Immature natural killer cell (primary cell): ENCODE measurements around the gene KDM4E. TPM values are rescaled to one million over a fixed set of nuclear protein-coding genes. Genes with fewer than 3 reads are reported as not detected.
A peak's percentile ranks its signal among the peaks of the same experiment; 100 is the strongest.
"Not testable (repeated sequence)": the region's sequence is repeated elsewhere in the genome, so short reads cannot be mapped to it uniquely, and the experiment has no call there.

Experiments
- DNase-seq, 3 donors: peaks; one replicate each; pipeline ENCODE4 v3.0.0; 2022; ENCODE audit warnings: mixed read lengths in 1 of 3
- H3K27ac Mint-ChIP-seq, 6 donors: one replicate each; pipeline ENCODE4 v1.8.0; 2020; ENCODE audit warnings: mixed read lengths in 6 of 6, mild to moderate bottlenecking in 5 of 6, inconsistent platforms in 4 of 6, moderate library complexity in 3 of 6
- H3K27me3 Mint-ChIP-seq, 3 donors: one replicate each; pipeline ENCODE4 v1.8.0; 2020 to 2021; ENCODE audit warnings: low read depth in 3 of 3, mild to moderate bottlenecking in 3 of 3, mixed read lengths in 3 of 3, moderate library complexity in 3 of 3, inconsistent platforms in 1 of 3
- H3K36me3 Mint-ChIP-seq, 3 donors: one replicate each; pipeline ENCODE4 v1.8.0; 2020; ENCODE audit warnings: mixed read lengths in 3 of 3, inconsistent platforms in 2 of 3, mild to moderate bottlenecking in 2 of 3
- H3K4me1 Mint-ChIP-seq, 2 donors: one replicate each; pipeline ENCODE4 v1.8.0; 2020; ENCODE audit warnings: inconsistent platforms in 2 of 2, mild to moderate bottlenecking in 2 of 2, mixed read lengths in 2 of 2, moderate library complexity in 1 of 2
- H3K4me3 Mint-ChIP-seq, 5 donors: one replicate each; pipeline ENCODE4 v1.8.0; 2020; ENCODE audit warnings: mild to moderate bottlenecking in 5 of 5, mixed read lengths in 5 of 5, inconsistent platforms in 3 of 5, moderate library complexity in 3 of 5
- H3K9me3 Mint-ChIP-seq, 6 donors: one replicate each; pipeline ENCODE4 v1.8.0; 2020; ENCODE audit warnings: mild to moderate bottlenecking in 6 of 6, mixed read lengths in 6 of 6, inconsistent platforms in 4 of 6, moderate library complexity in 3 of 6
- polyA plus RNA-seq, 3 donors: library from polyadenylated mRNA; unstranded; fragments of 300-500 nt; fragmentation: Illumina TruSeq; gene quantifications; one replicate each; pipeline ENCODE4 v1.2.3, GENCODE V29; 2021

KDM4E gene
- polyA plus RNA-seq, 3 donors from 2014 or later = not detected

DNA sequence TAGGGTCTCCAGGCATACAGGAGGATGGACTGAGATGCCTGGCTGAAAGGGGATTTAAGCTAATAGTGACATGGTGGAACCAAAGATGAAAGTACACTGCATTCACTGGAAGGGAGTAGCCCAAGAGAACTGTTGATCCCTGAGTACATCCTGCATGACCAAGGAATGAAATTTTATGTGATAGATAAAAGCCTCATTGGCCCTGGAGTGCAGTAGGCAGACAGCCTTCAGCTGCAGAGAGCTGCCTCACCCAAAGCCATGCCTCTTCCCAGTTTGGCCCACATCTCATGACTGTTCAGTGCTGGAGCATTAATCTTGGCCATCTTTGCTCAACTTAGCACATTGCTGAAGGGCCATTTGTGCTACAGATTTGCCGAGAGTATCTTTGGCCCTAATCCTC is 8.0 kb downstream of the KDM4E start:
- H3K4me1 Mint-ChIP-seq = no peaks in the 10 kb centered on the region
- no peak overlapping the region for H3K27ac Mint-ChIP-seq

DNA sequence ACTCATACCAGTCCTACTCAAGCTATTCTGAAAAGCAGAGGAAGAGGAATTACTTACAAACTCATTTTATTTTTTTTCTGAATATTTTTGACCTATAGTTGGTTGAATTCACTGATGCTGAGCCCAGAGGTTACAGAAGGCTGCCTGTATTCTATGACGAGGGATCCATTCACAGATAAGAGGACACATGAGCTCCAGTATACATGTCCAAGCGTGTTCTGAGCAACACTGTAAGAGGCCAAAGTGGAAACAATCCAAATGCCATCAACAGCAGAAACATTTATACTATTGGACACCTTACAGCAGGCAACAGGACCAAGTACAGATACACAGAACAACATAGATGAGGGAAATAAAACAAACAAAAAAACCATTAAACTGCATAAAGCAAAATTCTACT is 10.3 kb downstream of the KDM4E start:
- no peak for DNase-seq
- H3K9me3 Mint-ChIP-seq = no peaks in the 10 kb centered on the region
- no peak overlapping the region for H3K4me3 Mint-ChIP-seq
- H3K4me1 Mint-ChIP-seq = no peaks in the 10 kb centered on the region
- no peak overlapping the region for H3K27ac Mint-ChIP-seq
- peaks cover 0 to 6% (median 0%) of the 10 kb centered on the region in 3 donors for H3K36me3 Mint-ChIP-seq
- peaks cover 5 to 22% (median 7%) of the 10 kb centered on the region in 3 donors for H3K27me3 Mint-ChIP-seq

More for the DNA sequence above, 8.0 kb downstream of the KDM4E start:
- Mint-ChIP-seq H3K9me3 (no peaks in the 10 kb centered on the region), H3K27me3 (peaks cover 5 to 16% (median 7%) of the 10 kb centered on the region in 3 donors), H3K36me3 (peaks cover 0 to under 1% (median 0%) of the 10 kb centered on the region in 3 donors), H3K4me3 (no peak overlapping the region)
- DNase-seq = no peak

DNA sequence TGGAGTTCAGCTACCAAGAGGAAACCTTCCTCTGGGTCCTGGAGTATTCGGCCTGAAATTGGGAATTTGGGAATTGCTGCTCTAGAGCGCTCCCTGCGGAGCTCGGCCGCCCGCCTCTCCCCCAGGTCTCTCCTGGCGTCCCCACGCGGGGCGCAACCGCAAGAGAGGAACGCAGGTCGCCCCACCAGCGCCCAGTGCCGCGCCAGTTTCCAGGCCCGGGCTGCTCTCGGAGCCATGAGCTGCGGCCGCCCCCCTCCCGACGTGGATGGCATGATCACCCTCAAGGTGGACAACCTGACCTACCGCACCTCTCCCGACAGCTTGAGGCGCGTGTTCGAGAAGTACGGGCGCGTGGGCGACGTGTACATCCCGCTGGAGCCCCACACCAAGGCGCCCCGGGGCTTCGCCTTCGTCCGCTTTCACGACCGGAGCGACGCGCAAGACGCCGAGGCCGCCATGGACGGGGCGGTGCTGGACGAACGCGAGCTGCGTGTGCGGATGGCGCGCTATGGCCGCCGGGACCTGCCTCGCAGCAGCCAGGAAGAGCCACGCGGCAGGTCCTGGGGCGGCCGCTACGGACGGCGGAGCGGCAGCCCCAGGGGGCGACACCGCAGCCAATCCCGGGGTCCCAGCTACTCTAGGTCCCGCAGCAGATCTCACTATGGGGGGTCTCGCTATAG is 12.4 kb downstream of the KDM4E start:
- H3K27ac Mint-ChIP-seq, H3K4me1 Mint-ChIP-seq, H3K36me3 Mint-ChIP-seq, H3K9me3 Mint-ChIP-seq: not testable (repeated sequence)
- DNase-seq = peak in 1 of 3 donors; percentile 3
- peaks cover 1 to 16% (median 11%) of the 10 kb centered on the region in 3 donors for H3K27me3 Mint-ChIP-seq
- peak overlapping the region in 3 of 5 donors; percentile 3 to 31 (median 25) for H3K4me3 Mint-ChIP-seq

DNA sequence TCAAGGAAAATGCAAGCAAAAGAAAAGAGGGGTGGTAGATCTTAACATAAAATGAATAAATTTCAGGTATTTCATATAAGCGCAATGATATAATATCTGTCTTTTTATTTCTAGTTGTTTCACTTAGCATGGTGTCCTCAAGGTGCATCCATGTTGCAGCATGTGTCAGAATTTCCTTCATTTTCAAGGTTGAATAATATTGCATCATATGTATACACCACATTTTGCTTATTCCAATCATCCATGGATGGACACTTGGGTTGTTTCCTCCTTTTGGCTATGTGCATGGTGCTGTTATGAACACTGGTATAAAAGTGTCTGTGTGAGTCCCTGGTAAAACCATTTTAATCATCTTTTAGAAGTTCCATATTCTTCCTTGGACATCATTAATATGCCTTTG is 17.2 kb downstream of the KDM4E start:
- peaks cover 3 to 11% (median 9%) of the 10 kb centered on the region in 3 donors for H3K27me3 Mint-ChIP-seq
- no peak for DNase-seq
- H3K36me3 Mint-ChIP-seq = peaks cover 0 to 6% (median 0%) of the 10 kb centered on the region in 3 donors
- H3K4me3 Mint-ChIP-seq = no peak overlapping the region
- H3K9me3 Mint-ChIP-seq = peaks cover 0 to 4% (median 0%) of the 10 kb centered on the region in 6 donors
- H3K4me1 Mint-ChIP-seq = no peaks in the 10 kb centered on the region
- H3K27ac Mint-ChIP-seq = no peak overlapping the region

DNA sequence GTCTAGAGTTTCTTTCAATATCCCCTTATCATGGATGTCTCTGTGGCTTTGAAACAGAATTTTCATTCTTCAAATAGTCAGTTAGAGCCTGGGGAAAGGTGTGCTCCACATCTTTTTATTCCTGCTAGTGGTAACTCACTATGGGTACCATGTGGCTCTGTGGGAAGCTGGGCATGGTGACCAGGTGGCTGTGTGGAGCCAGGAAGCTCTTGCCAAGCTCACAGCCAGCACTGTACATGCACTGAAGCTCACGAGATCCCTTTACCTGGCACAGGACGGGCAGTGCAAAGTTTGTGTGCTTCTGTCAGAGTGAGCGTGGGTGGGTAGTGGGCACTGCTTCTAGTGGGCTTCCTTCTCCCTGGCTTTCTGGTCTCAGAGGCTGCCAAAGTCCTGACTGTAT is 17.8 kb downstream of the KDM4E start:
- H3K4me3 Mint-ChIP-seq = no peak overlapping the region
- peaks cover 3 to 11% (median 9%) of the 10 kb centered on the region in 3 donors for H3K27me3 Mint-ChIP-seq
- H3K9me3 Mint-ChIP-seq = peaks cover 0 to 4% (median 0%) of the 10 kb centered on the region in 6 donors
- H3K27ac Mint-ChIP-seq = no peak overlapping the region
- no peaks in the 10 kb centered on the region for H3K4me1 Mint-ChIP-seq
- peaks cover 0 to 6% (median 0%) of the 10 kb centered on the region in 3 donors for H3K36me3 Mint-ChIP-seq
- DNase-seq = no peak

DNA sequence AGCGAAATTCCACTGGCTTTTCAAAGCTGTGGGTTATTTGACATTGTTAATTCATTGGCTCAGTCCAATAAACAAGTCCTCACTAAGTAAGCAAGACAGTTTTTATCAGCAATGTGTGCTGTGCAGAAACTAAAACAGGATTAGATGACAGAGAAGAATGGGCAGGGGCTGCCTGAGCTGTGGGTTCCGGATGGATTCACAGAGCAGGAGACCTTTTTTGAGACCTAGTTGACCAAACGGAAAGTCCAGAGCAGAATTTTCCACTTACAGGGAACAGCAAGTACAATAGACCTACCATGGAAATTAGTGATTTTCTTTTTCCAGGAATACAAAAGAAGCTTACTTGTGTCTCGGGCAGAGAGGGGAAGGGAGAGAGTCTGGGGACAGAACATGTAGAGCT is 19.0 kb downstream of the KDM4E start:
- peaks cover 0 to 4% (median 0%) of the 10 kb centered on the region in 6 donors for H3K9me3 Mint-ChIP-seq

DNA sequence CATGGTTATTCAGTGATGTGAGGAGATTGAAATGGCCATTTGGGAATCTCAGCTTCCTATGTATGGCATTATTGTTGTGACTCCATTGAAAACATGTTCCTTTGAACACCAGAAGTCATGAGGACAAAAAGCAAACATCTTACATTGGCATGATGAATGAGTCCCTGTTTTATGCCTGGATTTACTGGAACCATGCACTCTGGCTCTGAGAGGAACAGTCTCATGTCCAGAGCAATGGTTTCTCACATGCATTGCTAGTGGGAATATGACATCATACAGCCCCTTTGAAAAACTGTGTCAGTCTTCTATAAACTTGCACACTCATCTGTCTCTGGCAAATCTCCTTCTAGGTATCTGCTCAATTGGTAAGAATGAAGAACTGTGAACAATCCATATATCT is 20.8 kb downstream of the KDM4E start:
- no peaks in the 10 kb centered on the region for H3K4me1 Mint-ChIP-seq
- no peak overlapping the region for H3K4me3 Mint-ChIP-seq
- H3K36me3 Mint-ChIP-seq = no peaks in the 10 kb centered on the region
- H3K27me3 Mint-ChIP-seq = peaks cover 3 to 12% (median 3%) of the 10 kb centered on the region in 3 donors
- H3K27ac Mint-ChIP-seq = no peak overlapping the region
- DNase-seq = no peak
- H3K9me3 Mint-ChIP-seq = peaks cover 0 to 4% (median 0%) of the 10 kb centered on the region in 6 donors

More for the DNA sequence above, 19.0 kb downstream of the KDM4E start:
- Mint-ChIP-seq H3K27ac (no peak overlapping the region), H3K4me1 (no peaks in the 10 kb centered on the region), H3K27me3 (peaks cover 3 to 12% (median 3%) of the 10 kb centered on the region in 3 donors), H3K36me3 (no peaks in the 10 kb centered on the region), H3K4me3 (no peak overlapping the region)
- DNase-seq = no peak

DNA sequence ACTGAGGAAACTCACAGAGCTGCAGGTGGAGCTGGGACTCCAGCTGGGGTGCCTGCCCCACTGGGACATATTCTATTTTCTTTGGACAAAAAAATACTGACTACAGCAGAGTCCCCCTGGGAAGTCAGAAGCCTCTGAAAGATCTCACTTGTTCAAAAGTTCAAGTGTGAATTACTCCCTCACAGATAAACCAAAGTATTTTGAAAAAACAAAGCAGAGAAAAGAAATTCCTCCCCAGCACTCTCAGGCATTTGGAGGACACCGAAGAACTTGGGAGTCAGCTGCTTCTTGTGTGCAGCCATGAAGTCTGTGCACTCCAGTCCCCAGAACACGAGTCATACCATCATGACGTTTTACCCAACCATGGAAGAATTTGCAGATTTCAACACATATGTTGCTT is 24.1 kb downstream of the KDM4E start, which contains the start of gene KDM4F:
KDM4F (plus strand) TSS at position 301 of the 400 bp plus-strand sequence.
- H3K4me1 Mint-ChIP-seq, H3K9me3 Mint-ChIP-seq, H3K4me3 Mint-ChIP-seq, H3K36me3 Mint-ChIP-seq, H3K27me3 Mint-ChIP-seq, H3K27ac Mint-ChIP-seq, DNase-seq: not testable (repeated sequence)

DNA sequence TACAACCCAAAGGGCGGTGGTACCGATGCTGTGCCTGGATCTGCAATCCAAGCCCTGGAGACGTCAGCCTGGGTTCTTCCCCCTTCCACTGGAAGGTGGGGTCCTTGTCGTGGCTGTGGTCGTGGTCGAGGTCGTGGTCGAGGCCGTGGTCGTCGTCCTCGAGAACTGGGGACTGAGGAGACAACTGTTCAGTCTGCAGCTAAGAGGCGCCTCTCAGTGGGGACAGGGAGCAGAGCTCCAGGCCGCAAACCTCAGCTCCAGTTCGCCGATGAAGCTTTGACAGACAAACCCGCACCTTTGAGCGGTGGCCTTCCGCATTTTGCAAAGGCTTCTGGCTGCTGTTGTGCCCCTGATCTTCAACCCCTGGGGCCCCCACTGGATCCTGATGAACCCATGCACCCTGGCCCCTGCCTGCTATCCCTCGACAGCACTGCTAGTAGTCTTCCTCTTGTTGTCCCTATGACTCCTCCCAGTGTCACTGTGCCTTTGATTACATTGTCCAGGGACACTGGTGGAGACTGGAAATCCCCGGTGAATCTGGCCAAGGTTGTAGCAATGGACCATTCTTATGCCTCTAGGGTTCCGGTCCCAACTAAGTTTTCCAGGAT is 25.6 kb downstream of the KDM4E start:
- H3K27ac Mint-ChIP-seq = no peak overlapping the region
- H3K4me3 Mint-ChIP-seq = no peak overlapping the region
- H3K4me1 Mint-ChIP-seq = no peaks in the 10 kb centered on the region
- peaks cover 2 to 13% (median 5%) of the 10 kb centered on the region in 3 donors for H3K27me3 Mint-ChIP-seq
- no peaks in the 10 kb centered on the region for H3K9me3 Mint-ChIP-seq
- DNase-seq = no peak
- H3K36me3 Mint-ChIP-seq = no peaks in the 10 kb centered on the region

DNA sequence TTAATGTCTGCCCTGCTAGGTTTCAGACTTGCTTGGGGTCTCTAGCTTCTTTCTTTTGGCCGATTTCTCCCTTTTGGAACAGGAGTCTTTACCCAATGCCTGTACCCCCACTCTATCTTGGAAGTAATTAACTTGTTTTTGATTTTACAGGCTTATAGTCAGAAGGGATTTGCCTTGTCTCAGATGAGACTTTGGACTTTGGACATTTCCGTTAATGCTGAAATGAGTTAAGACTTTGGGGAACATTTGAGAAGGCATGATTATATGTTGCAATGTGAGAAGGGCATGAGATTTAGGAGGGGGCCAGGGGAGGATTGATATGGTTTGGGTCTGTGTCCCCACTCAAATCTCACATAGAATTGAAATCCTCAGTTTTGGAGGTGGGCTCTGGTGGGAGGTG is 29.3 kb downstream of the KDM4E start:
- H3K27me3 Mint-ChIP-seq = peaks cover 1 to 15% (median 3%) of the 10 kb centered on the region in 3 donors
- H3K36me3 Mint-ChIP-seq = no peaks in the 10 kb centered on the region
- no peak overlapping the region for H3K27ac Mint-ChIP-seq
- no peaks in the 10 kb centered on the region for H3K4me1 Mint-ChIP-seq
- no peak overlapping the region for H3K4me3 Mint-ChIP-seq
- no peak for DNase-seq
- H3K9me3 Mint-ChIP-seq = no peaks in the 10 kb centered on the region

DNA sequence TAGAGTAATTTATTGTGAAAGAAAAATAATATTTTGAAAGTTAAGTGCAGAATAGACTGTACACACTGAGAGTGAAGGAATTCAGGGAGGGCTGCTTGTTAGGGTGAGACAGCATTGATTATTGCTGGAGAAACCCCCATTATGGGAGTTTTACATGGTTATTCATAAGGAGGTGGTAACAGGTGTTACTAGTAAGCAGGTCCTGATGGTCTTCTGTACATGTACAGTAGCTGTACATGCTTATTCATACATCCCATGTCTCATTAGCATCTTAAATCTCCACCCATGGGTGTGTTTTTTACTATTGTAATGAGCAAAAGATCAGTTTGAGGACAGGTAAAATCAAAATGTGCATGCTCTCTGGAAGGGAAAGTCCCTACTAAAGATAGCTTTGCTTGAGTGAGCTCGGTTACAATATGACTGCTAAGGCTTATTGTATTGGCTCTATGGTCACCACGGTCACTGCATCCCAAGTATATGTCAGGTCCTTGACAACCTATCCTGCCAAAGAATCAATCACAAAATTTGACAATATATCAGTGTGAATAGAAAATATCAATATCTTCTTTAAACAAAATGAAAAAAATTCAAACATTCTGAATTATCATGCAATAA is 30.3 kb downstream of the KDM4E start:
- no peak for DNase-seq
- no peak overlapping the region for H3K4me3 Mint-ChIP-seq
- no peaks in the 10 kb centered on the region for H3K4me1 Mint-ChIP-seq
- no peaks in the 10 kb centered on the region for H3K9me3 Mint-ChIP-seq
- H3K27me3 Mint-ChIP-seq = peaks cover 3 to 15% (median 5%) of the 10 kb centered on the region in 3 donors
- H3K27ac Mint-ChIP-seq = no peak overlapping the region
- H3K36me3 Mint-ChIP-seq = no peaks in the 10 kb centered on the region

DNA sequence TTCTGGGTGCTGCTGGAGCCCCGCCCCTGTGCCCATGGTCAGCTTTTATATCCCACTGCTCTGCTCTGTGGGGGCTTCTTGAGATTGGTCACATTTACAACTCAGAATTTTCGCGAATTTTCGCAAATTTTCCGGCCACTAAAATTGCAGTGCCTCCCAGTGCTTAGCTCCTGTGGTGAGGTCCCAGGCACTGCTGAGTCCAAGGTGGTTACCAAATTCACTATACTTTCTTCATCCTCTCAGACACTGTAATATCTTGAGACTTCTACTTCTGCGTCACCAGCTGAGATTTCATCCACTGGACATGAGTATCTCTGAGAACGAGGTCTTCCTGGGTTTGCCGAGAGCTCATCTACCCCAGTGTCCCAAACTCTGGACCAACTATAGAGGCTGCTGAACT is 32.9 kb downstream of the KDM4E start:
- no peak for DNase-seq
- H3K4me3 Mint-ChIP-seq = no peak overlapping the region
- H3K27ac Mint-ChIP-seq = no peak overlapping the region
- no peaks in the 10 kb centered on the region for H3K36me3 Mint-ChIP-seq
- H3K4me1 Mint-ChIP-seq = no peaks in the 10 kb centered on the region
- H3K9me3 Mint-ChIP-seq = no peaks in the 10 kb centered on the region
- H3K27me3 Mint-ChIP-seq = peaks cover 1 to 18% (median 15%) of the 10 kb centered on the region in 3 donors

DNA sequence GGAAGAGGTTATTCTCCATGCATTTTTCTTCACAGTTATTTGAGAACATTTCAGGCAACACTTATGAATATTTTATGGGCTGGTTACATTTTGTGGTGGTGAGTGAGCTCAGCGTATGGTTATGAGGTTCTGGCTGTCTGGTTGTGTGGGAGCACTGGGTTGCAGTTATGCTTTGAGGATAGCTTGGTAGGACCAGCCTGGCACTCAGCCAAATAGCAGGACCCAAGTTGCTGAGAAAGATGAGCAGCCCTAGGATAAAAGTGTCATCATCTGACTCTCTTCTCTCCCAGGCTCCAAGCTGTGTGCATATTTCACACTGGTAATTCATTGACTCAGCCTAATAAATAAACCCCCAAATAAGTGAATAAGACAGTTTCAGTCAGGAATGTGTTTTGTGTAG is 33.6 kb downstream of the KDM4E start:
- Mint-ChIP-seq H3K36me3 (no peaks in the 10 kb centered on the region), H3K27me3 (peaks cover 1 to 18% (median 14%) of the 10 kb centered on the region in 3 donors), H3K4me1 (no peaks in the 10 kb centered on the region), H3K4me3 (no peak overlapping the region), H3K27ac (no peak overlapping the region), H3K9me3 (no peaks in the 10 kb centered on the region)
- no peak for DNase-seq

DNA sequence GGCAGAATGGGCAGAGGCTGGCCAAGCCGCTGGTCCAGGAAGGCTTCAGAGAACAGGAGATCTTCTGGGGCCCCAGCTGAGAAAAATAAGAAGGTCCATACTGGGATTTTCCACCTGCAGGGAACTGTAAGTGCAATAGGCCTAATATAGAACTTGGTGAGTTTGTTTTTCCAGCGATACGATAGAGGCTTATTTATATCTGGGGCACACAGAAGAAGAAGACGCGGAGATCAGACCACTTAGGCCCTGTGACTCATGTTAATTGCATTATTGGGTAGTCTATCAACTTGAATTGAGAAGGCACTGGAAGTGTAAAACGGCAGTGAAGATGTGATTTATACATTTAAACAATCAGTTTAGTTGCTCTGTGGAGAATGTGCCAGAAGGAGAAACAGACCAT is 34.0 kb downstream of the KDM4E start:
- Mint-ChIP-seq H3K9me3 (no peaks in the 10 kb centered on the region), H3K27ac (no peak overlapping the region), H3K4me3 (no peak overlapping the region), H3K4me1 (no peaks in the 10 kb centered on the region), H3K27me3 (peaks cover 1 to 18% (median 10%) of the 10 kb centered on the region in 3 donors), H3K36me3 (no peaks in the 10 kb centered on the region)
- no peak for DNase-seq
